Fibroblast of pulmonary artery (primary cell): ENCODE measurements around the gene CNTN6.

Experiments
- DNase-seq: peaks from one replicate; pipeline ENCODE4 v3.0.0-alpha.2; 2010; ENCODE audit warnings: low read depth
- H3K4me3 ChIP-seq: replicated peaks from 2 replicates; pipeline ENCODE4 v1.5.1; 2011; ENCODE audit warnings: low read depth, mild to moderate bottlenecking, control low read depth, low read length, moderate library complexity
- CTCF ChIP-seq: IDR thresholded peaks from 2 replicates; pipeline ENCODE4 v1.5.1; 2011; ENCODE audit warnings: mild to moderate bottlenecking, control low read depth, low read length, inconsistent platforms; ENCODE audit errors: missing control alignments

The CNTN6 gene

GRCh38 chr3:1448443-1448842 lies 355.6 kb downstream of the CNTN6 start:
- no peak for DNase-seq
- TF ChIP-seq CTCF, result no peak
- no peak overlapping the region for H3K4me3 ChIP-seq
